IMR-90 (cell line): ENCODE data around the gene LRRC7. TPM values are rescaled to one million over a fixed set of nuclear protein-coding genes. Genes with fewer than 3 reads are reported as not detected.
A peak's percentile ranks its signal among the peaks of the same experiment; 100 is the strongest.

Experiments
- ATAC-seq: fragments of 200-7000 bp; cut with Tn5 transposase; 2 replicates; pipeline ENCODE4 v1.9.1; 2020; ENCODE audit warnings: low read depth, mild to moderate bottlenecking, moderate library complexity
- BruUV-seq: library from RNA; stranded (reverse); fragments of 400-500 nt; replicated peaks from 2 replicates; lab custom pipeline; 2021; lab: Mats Ljungman, UMichigan
- CTCF ChIA-PET: fragments of 300-600 bp; formaldehyde crosslinking; extraction: SDS; loops from one replicate; lab custom pipeline; 2021; ENCODE audit warnings: antibody characterized with exemption; lab: Yijun Ruan, JAX
- POLR2A ChIA-PET: fragments of 300-600 bp; sonication (Branson Sonifier 250); formaldehyde crosslinking; loops from one replicate; lab custom pipeline; 2022; ENCODE audit warnings: antibody characterized with exemption; ENCODE audit not compliant: unreplicated experiment; lab: Charles Lee
- DNase-seq: peaks from one replicate; pipeline ENCODE4 v3.0.0; 2013
- H2AFZ ChIP-seq: replicated peaks from 2 replicates; pipeline ENCODE3; 2013; ENCODE audit warnings: low read length, mild to moderate bottlenecking; ENCODE audit not compliant: poor library complexity
- H2AK5ac ChIP-seq: 2 replicates; pipeline ENCODE4 v1.6.1; 2013; ENCODE audit warnings: low read depth, low read length, inconsistent platforms
- H2AK9ac ChIP-seq: replicated peaks from 2 replicates; pipeline ENCODE3; 2013; ENCODE audit warnings: mild to moderate bottlenecking, low read depth, low read length, moderate library complexity; ENCODE audit not compliant: poor library complexity
- H2BK120ac ChIP-seq: 2 replicates; pipeline ENCODE4 v1.6.1; 2013; ENCODE audit warnings: low read depth, low read length, inconsistent platforms
- H2BK15ac ChIP-seq: 3 replicates; pipeline ENCODE4 v1.6.1; 2013; ENCODE audit warnings: low read depth, low read length, inconsistent platforms
- H2BK20ac ChIP-seq: 2 replicates; pipeline ENCODE4 v1.6.1; 2013; ENCODE audit warnings: low read depth, mild to moderate bottlenecking, inconsistent platforms, low read length, moderate library complexity
- H2BK5ac ChIP-seq: 2 replicates; pipeline ENCODE4 v1.6.1; 2013; ENCODE audit warnings: mild to moderate bottlenecking, low read depth, low read length, inconsistent platforms; ENCODE audit not compliant: poor library complexity, severe bottlenecking
- H3K14ac ChIP-seq: replicated peaks from 2 replicates; pipeline ENCODE4 v1.6.1; 2013; ENCODE audit warnings: low read depth, low read length, inconsistent platforms
- H3K18ac ChIP-seq: 2 replicates; pipeline ENCODE4 v1.6.1; 2013; ENCODE audit warnings: low read depth, low read length, control low read depth
- H3K23ac ChIP-seq: 2 replicates; pipeline ENCODE4 v1.6.1; 2013; ENCODE audit warnings: low read depth, low read length, inconsistent platforms
- H3K27ac ChIP-seq: 2 replicates; pipeline ENCODE4 v1.5.1; 2013; ENCODE audit warnings: mild to moderate bottlenecking, control low read depth, low read length; ENCODE audit not compliant: insufficient read depth
- H3K27me3 ChIP-seq: 2 replicates; pipeline ENCODE4 v1.6.1; 2013; ENCODE audit warnings: low read length; ENCODE audit not compliant: control insufficient read depth, insufficient read depth
- H3K36me3 ChIP-seq: 2 replicates; pipeline ENCODE4 v1.6.1; 2013; ENCODE audit warnings: low read length, mixed read lengths; ENCODE audit not compliant: control insufficient read depth, insufficient read depth
- H3K4ac ChIP-seq: 2 replicates; pipeline ENCODE4 v1.6.1; 2013; ENCODE audit warnings: low read depth, low read length, inconsistent platforms
- H3K4me1 ChIP-seq: 2 replicates; pipeline ENCODE4 v1.6.1; 2013; ENCODE audit warnings: low read length, mixed read lengths; ENCODE audit not compliant: control insufficient read depth, insufficient read depth
- H3K4me2 ChIP-seq: 2 replicates; pipeline ENCODE4 v1.6.1; 2013; ENCODE audit warnings: low read depth, mild to moderate bottlenecking, control low read depth, low read length, moderate library complexity
- H3K4me3 ChIP-seq: 2 replicates; pipeline ENCODE4 v1.5.1; 2013; ENCODE audit warnings: low read depth, mild to moderate bottlenecking, control low read depth, low read length, moderate library complexity; ENCODE audit not compliant: insufficient read depth
- H3K56ac ChIP-seq: 2 replicates; pipeline ENCODE4 v1.6.1; 2013; ENCODE audit warnings: low read length, inconsistent platforms; ENCODE audit not compliant: insufficient read depth; ENCODE audit errors: extremely low read depth
- H3K79me1 ChIP-seq, 2 experiments: 2 replicates each; pipeline ENCODE4 v1.6.1; 2013; ENCODE audit warnings: low read length in 2 of 2, inconsistent platforms in 1 of 2, low read depth in 1 of 2
- H3K9ac ChIP-seq: 2 replicates; pipeline ENCODE4 v1.6.1; 2013; ENCODE audit warnings: low read depth, low read length, control low read depth
- H3K9me1 ChIP-seq: 2 replicates; pipeline ENCODE4 v1.6.1; 2013; ENCODE audit warnings: low read length, inconsistent platforms; ENCODE audit not compliant: insufficient read depth
- H3K9me3 ChIP-seq: 2 replicates; pipeline ENCODE4 v1.6.1; 2013; ENCODE audit warnings: low read length; ENCODE audit not compliant: control insufficient read depth, insufficient read depth
- H4K20me1 ChIP-seq: 2 replicates; pipeline ENCODE4 v1.6.1; 2013; ENCODE audit warnings: low read length, inconsistent platforms; ENCODE audit not compliant: insufficient read depth
- H4K5ac ChIP-seq: 2 replicates; pipeline ENCODE4 v1.6.1; 2013; ENCODE audit warnings: mild to moderate bottlenecking, low read depth, low read length, control low read depth
- H4K8ac ChIP-seq, 2 experiments: 2 replicates each; pipeline ENCODE4 v1.6.1; 2013; ENCODE audit warnings: low read depth in 2 of 2, low read length in 2 of 2, control low read depth in 1 of 2, inconsistent platforms in 1 of 2
- H4K91ac ChIP-seq: 2 replicates; pipeline ENCODE4 v1.6.1; 2013; ENCODE audit warnings: low read depth, low read length, inconsistent platforms; ENCODE audit not compliant: insufficient read depth
- BHLHE40 ChIP-seq: fragments of 150-350 bp; IDR thresholded peaks from 2 replicates; pipeline ENCODE4 v1.6.1; 2016; ENCODE audit warnings: mild to moderate bottlenecking, low read depth, low read length
- CEBPB ChIP-seq: IDR thresholded peaks from 2 replicates; pipeline ENCODE4 v1.6.1; 2012; ENCODE audit warnings: low read depth, low read length, improper control_type of control experiment
- CHD1 ChIP-seq: IDR thresholded peaks from 2 replicates; pipeline ENCODE4 v1.6.1; 2012; ENCODE audit warnings: low read depth, low read length, improper control_type of control experiment
- FOS ChIP-seq: fragments of 150-350 bp; IDR thresholded peaks from 2 replicates; pipeline ENCODE4 v1.6.1; 2016; ENCODE audit warnings: low read depth, low read length
- MAFK ChIP-seq: IDR thresholded peaks from 2 replicates; pipeline ENCODE4 v1.6.1; 2012; ENCODE audit warnings: low read depth, low read length, improper control_type of control experiment
- MXI1 ChIP-seq: IDR thresholded peaks from 2 replicates; pipeline ENCODE4 v1.6.1; 2012; ENCODE audit warnings: low read depth, mild to moderate bottlenecking, low read length, moderate library complexity, borderline replicate concordance
- NFE2L2 ChIP-seq: fragments of 150-350 bp; IDR thresholded peaks from 2 replicates; pipeline ENCODE4 v1.6.1; 2016; ENCODE audit warnings: low read depth, mild to moderate bottlenecking, low read length
- POLR2A ChIP-seq: IDR thresholded peaks from 2 replicates; pipeline ENCODE4 v1.6.1; 2012; ENCODE audit warnings: mild to moderate bottlenecking, low read depth, low read length
- RAD21 ChIP-seq: IDR thresholded peaks from 2 replicates; pipeline ENCODE4 v1.6.1; 2012; ENCODE audit warnings: low read length, improper control_type of control experiment
- RCOR1 ChIP-seq: IDR thresholded peaks from 2 replicates; pipeline ENCODE4 v1.6.1; 2012; ENCODE audit warnings: mild to moderate bottlenecking, low read length, improper control_type of control experiment; ENCODE audit not compliant: insufficient replicate concordance
- RFX5 ChIP-seq: IDR thresholded peaks from 2 replicates; pipeline ENCODE4 v1.8.0; 2012; ENCODE audit warnings: low read depth, mild to moderate bottlenecking, low read length, moderate library complexity
- SMC3 ChIP-seq: fragments of 150-350 bp; IDR thresholded peaks from 2 replicates; pipeline ENCODE4 v1.6.1; 2016; ENCODE audit warnings: low read depth, mild to moderate bottlenecking, antibody characterized with exemption, low read length, moderate library complexity
- USF2 ChIP-seq: fragments of 150-350 bp; IDR thresholded peaks from 2 replicates; pipeline ENCODE4 v1.6.1; 2017; ENCODE audit warnings: mild to moderate bottlenecking, antibody characterized with exemption, low read length, low read depth
- WGBS, 2 experiments: methylation state at CpG; one replicate each; pipeline versions ENCODE4 v1.1.5 to v1.1.7; 2013; ENCODE audit warnings: missing lambda C conversion rate in 2 of 2; ENCODE audit not compliant: insufficient read length in 1 of 2; ENCODE audit errors: extremely low coverage in 2 of 2; 5-methylcytosine and 5-hydroxymethylcytosine counted together
- dilution Hi-C: fragments of 300-500 bp; cut with HindIII; formaldehyde crosslinking; loops from one replicate; pipeline ENCODE4 v1.14.3; 2018; ENCODE audit warnings: low sequenced_read_pairs; ENCODE audit not compliant: unreplicated experiment
- in situ Hi-C: fragments of 300-500 bp; cut with MboI; formaldehyde crosslinking; loops from 3 replicates; pipeline ENCODE4 v1.14.3; 2019; ENCODE audit warnings: low sequenced_read_pairs, inconsistent platforms, mixed read lengths
- intact Hi-C: fragments of 100-400 bp; cut with micrococcal nuclease; formaldehyde crosslinking; loops from 2 replicates; pipeline ENCODE4 v1.10.0; 2022
- polyA plus RNA-seq, 3 experiments: library from polyadenylated mRNA; depleted of rRNA; stranded (reverse); fragments of >200 nt; gene quantifications; 2 replicates each; pipeline ENCODE4 v1.2.3, GENCODE V29; 2012; ENCODE audit warnings: low replicate concordance in 1 of 3
- total RNA-seq: library from RNA; depleted of rRNA; stranded (reverse); fragments of >200 nt; gene quantifications from 2 replicates; pipeline ENCODE4 v1.2.3, GENCODE V29; 2012
- TF ChIP-seq, protein P1 (sequence below): fragments of 150-350 bp; IDR thresholded peaks from 2 replicates; pipeline ENCODE4 v1.6.1; 2016; ENCODE audit warnings: low read depth, mild to moderate bottlenecking, low read length, moderate library complexity, borderline replicate concordance
- TF ChIP-seq, protein P2 (sequence below): conservative IDR thresholded peaks from 2 replicates; pipeline ENCODE4 v1.5.1; 2012; ENCODE audit warnings: mild to moderate bottlenecking, low read depth, low read length, improper control_type of control experiment

LRRC7 gene
- total and polyA plus RNA-seq, 2 of the 4 experiments (the other 2 are of a cell fraction), result under 0.01 to 0.02 TPM

DNA sequence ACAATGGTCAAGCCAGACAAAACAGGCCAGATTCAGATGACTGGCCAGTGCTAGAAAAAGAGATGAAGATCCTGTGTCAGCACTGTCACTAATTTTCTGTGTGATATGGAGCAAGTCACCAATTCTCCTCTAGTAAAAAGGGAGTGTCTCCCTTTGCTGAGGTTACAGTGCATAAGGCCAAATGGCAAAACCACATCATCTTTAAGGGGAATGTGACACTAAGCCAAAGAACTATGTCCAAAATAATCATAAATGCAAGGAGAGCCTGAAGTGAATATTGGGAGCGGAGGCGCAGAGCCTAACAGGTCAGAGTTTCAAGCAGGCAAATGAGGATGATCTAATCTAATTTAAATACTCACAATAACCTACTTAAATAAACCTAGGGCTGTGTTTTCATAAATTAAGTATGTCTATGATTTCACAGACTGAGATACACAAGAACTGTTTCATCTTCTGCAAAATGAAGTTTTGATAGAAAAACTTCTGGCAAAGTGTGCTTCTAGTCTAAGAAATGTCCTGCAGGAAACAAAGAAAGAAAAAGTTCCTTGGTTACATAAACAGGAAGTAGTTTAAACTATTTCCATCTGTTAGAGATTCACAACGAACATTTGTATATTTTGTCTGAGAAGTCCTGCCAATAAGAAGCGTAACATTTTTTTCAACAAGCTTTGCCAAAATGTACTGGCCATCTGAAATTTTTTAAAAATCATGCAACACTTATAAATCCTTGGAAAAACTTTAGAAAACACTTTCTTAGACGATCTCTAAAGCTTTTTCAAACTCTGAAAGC lies 347.4 kb downstream of the LRRC7 start:
- CTCF ChIA-PET, result no interaction called here
- no peaks in the 10 kb centered on the region for H3K36me3 ChIP-seq
- H4K8ac ChIP-seq, result no peak overlapping the region
- dilution Hi-C loops (no loop called here), in situ Hi-C loops (no loop called here), intact Hi-C loops (no loop called here)
- POLR2A ChIA-PET, result no interaction called here
- H4K20me1 ChIP-seq, result no peaks in the 10 kb centered on the region
- H3K23ac ChIP-seq, result no peak overlapping the region
- peak overlapping the region; percentile 42; the same call in 1 of the 2 replicates for H3K27ac ChIP-seq
- no peak overlapping the region for H3K14ac ChIP-seq
- no peak overlapping the region for H2BK120ac ChIP-seq
- no peak overlapping the region for H2AK5ac ChIP-seq
- no peak overlapping the region for H2BK5ac ChIP-seq
- DNase-seq (peak; percentile 19), ATAC-seq (peak; percentile 32; the same call in 1 of the 2 replicates)
- no peak overlapping the region for H3K4me3 ChIP-seq
- no peaks in the 10 kb centered on the region for H3K9me3 ChIP-seq
- H3K79me1 ChIP-seq, result no peaks in the 10 kb centered on the region
- no peak overlapping the region for H2BK15ac ChIP-seq
- no peak overlapping the region for H4K91ac ChIP-seq
- no peak overlapping the region for H2BK20ac ChIP-seq
- H3K9me1 ChIP-seq, result no peaks in the 10 kb centered on the region
- H3K18ac ChIP-seq, result no peak overlapping the region
- H3K4me2 ChIP-seq, result peak overlapping the region; percentile 1; the same call in 1 of the 2 replicates
- no peak overlapping the region for H3K4ac ChIP-seq
- H2AK9ac ChIP-seq, result no peak overlapping the region
- no peaks in the 10 kb centered on the region for H3K27me3 ChIP-seq
- no peak overlapping the region for H2AFZ ChIP-seq
- no peak overlapping the region; the same call in 1 of the 2 replicates for H4K5ac ChIP-seq
- no TSS peak for BruUV-seq
- H3K56ac ChIP-seq, result no peak overlapping the region
- H3K9ac ChIP-seq, result no peak overlapping the region
- WGBS, 2 experiments, result no CpG with 5 or more reads among the region's 5 CpGs
- H3K4me1 ChIP-seq, result peaks cover 2% of the 10 kb centered on the region; the same call in 1 of the 2 replicates
- TF ChIP-seq RAD21, result no peak
- TF ChIP-seq MAFK, result no peak
- no peak for TF ChIP-seq MXI1
- no peak for TF ChIP-seq BHLHE40
- no peak for TF ChIP-seq POLR2A
- TF ChIP-seq RCOR1, result no peak
- TF ChIP-seq RFX5, result no peak
- no peak for TF ChIP-seq USF2
- TF ChIP-seq, protein P1, sequence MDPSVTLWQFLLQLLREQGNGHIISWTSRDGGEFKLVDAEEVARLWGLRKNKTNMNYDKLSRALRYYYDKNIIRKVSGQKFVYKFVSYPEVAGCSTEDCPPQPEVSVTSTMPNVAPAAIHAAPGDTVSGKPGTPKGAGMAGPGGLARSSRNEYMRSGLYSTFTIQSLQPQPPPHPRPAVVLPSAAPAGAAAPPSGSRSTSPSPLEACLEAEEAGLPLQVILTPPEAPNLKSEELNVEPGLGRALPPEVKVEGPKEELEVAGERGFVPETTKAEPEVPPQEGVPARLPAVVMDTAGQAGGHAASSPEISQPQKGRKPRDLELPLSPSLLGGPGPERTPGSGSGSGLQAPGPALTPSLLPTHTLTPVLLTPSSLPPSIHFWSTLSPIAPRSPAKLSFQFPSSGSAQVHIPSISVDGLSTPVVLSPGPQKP, result no peak
- no peak for TF ChIP-seq SMC3
- no peak for TF ChIP-seq FOS
- TF ChIP-seq, protein P2, sequence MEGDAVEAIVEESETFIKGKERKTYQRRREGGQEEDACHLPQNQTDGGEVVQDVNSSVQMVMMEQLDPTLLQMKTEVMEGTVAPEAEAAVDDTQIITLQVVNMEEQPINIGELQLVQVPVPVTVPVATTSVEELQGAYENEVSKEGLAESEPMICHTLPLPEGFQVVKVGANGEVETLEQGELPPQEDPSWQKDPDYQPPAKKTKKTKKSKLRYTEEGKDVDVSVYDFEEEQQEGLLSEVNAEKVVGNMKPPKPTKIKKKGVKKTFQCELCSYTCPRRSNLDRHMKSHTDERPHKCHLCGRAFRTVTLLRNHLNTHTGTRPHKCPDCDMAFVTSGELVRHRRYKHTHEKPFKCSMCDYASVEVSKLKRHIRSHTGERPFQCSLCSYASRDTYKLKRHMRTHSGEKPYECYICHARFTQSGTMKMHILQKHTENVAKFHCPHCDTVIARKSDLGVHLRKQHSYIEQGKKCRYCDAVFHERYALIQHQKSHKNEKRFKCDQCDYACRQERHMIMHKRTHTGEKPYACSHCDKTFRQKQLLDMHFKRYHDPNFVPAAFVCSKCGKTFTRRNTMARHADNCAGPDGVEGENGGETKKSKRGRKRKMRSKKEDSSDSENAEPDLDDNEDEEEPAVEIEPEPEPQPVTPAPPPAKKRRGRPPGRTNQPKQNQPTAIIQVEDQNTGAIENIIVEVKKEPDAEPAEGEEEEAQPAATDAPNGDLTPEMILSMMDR, result no peak
- TF ChIP-seq CEBPB, result no peak
- TF ChIP-seq CHD1, result no peak
- TF ChIP-seq NFE2L2, result no peak
